SU-DHL-6 (cell line): ENCODE results near the gene LDAH.

ENCODE experiments used
- EZH2phosphoT487 ChIP-seq: fragments of 200-600 bp; sonication (generic), shearing (Covaris generic); conservative IDR thresholded peaks from 2 replicates; pipeline ENCODE4 v1.6.1; 2018; ENCODE audit warnings: mild to moderate bottlenecking, antibody characterized with exemption, low read length, moderate library complexity, mixed read lengths
- TF ChIP-seq, protein P1 (sequence below): fragments of 200-600 bp; sonication (generic); IDR thresholded peaks from one replicate; pipeline ENCODE4 v1.5.1; 2017; ENCODE audit warnings: antibody characterized with exemption, mild to moderate bottlenecking, low read length, moderate library complexity; ENCODE audit not compliant: insufficient read depth, poor library complexity, severe bottlenecking

DNA sequence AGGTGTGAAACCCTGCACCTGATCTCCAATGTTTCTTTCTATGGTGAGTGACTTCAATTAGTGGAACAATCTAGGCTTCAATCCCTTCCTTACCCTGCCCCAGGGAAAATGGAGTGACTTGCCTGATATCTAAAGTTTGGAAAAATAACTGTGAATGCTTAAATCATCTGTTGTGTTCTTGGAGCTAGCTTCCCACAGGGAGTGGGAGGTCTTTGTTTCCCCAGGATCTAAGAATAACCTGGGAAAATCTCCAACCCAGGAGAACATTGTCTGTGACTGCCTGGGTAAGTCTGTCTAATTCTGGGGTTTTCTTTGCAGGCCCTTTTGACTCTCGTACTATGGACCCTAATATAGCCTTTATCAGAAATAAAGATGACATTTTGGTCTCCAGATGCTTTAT lies 13.6 kb upstream of the LDAH start:
- TF ChIP-seq, protein P1, sequence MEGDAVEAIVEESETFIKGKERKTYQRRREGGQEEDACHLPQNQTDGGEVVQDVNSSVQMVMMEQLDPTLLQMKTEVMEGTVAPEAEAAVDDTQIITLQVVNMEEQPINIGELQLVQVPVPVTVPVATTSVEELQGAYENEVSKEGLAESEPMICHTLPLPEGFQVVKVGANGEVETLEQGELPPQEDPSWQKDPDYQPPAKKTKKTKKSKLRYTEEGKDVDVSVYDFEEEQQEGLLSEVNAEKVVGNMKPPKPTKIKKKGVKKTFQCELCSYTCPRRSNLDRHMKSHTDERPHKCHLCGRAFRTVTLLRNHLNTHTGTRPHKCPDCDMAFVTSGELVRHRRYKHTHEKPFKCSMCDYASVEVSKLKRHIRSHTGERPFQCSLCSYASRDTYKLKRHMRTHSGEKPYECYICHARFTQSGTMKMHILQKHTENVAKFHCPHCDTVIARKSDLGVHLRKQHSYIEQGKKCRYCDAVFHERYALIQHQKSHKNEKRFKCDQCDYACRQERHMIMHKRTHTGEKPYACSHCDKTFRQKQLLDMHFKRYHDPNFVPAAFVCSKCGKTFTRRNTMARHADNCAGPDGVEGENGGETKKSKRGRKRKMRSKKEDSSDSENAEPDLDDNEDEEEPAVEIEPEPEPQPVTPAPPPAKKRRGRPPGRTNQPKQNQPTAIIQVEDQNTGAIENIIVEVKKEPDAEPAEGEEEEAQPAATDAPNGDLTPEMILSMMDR, result no peak
- TF ChIP-seq EZH2phosphoT487, result no peak
